Measurements from ENCODE around the gene TCEANC2.

DNA sequence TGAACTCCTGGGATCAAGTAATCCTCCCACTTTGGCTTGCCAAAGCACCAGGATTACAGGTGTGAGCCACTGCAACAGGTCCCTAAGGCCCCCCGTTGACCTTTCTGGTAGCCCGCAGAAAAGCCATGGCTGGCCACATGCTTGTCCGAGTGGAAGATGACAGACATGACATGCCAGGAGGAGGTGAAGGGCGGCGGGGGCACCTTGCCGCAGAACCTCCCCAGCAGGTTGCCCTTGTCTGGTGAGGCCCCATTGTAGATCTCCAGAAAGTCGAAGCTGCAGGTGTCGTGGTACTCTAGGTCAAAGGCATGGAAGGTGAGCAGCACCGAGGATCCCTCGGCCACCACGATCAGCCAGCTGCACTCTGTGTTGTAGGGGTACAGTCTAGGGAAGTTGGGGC is 91.0 kb downstream of the TCEANC2 start:
- TF ChIP-seq ZNF565 (CRISPR knock-in tag; conservative IDR thresholded peaks at IDR 0.05; ENCODE audit: low read depth) (no peak), CSDC2 (CRISPR knock-in tag; IDR thresholded peaks at IDR 0.05) (no peak), OSR1 (CRISPR knock-in tag; IDR thresholded peaks at IDR 0.05) (no peak), ZFP30 (CRISPR knock-in tag; IDR thresholded peaks at IDR 0.05) (no peak), TCF4 (CRISPR knock-in tag; IDR thresholded peaks at IDR 0.05; ENCODE audit: borderline replicate concordance) (no peak), BACH2 (CRISPR knock-in tag; IDR thresholded peaks at IDR 0.05; ENCODE audit: borderline replicate concordance) (no peak)
- TF ChIP-seq, protein P1, sequence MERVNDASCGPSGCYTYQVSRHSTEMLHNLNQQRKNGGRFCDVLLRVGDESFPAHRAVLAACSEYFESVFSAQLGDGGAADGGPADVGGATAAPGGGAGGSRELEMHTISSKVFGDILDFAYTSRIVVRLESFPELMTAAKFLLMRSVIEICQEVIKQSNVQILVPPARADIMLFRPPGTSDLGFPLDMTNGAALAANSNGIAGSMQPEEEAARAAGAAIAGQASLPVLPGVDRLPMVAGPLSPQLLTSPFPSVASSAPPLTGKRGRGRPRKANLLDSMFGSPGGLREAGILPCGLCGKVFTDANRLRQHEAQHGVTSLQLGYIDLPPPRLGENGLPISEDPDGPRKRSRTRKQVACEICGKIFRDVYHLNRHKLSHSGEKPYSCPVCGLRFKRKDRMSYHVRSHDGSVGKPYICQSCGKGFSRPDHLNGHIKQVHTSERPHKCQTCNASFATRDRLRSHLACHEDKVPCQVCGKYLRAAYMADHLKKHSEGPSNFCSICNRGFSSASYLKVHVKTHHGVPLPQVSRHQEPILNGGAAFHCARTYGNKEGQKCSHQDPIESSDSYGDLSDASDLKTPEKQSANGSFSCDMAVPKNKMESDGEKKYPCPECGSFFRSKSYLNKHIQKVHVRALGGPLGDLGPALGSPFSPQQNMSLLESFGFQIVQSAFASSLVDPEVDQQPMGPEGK (CRISPR knock-in tag; IDR thresholded peaks at IDR 0.05; ENCODE audit: borderline replicate concordance) = no peak
- TF ChIP-seq, protein P2, sequence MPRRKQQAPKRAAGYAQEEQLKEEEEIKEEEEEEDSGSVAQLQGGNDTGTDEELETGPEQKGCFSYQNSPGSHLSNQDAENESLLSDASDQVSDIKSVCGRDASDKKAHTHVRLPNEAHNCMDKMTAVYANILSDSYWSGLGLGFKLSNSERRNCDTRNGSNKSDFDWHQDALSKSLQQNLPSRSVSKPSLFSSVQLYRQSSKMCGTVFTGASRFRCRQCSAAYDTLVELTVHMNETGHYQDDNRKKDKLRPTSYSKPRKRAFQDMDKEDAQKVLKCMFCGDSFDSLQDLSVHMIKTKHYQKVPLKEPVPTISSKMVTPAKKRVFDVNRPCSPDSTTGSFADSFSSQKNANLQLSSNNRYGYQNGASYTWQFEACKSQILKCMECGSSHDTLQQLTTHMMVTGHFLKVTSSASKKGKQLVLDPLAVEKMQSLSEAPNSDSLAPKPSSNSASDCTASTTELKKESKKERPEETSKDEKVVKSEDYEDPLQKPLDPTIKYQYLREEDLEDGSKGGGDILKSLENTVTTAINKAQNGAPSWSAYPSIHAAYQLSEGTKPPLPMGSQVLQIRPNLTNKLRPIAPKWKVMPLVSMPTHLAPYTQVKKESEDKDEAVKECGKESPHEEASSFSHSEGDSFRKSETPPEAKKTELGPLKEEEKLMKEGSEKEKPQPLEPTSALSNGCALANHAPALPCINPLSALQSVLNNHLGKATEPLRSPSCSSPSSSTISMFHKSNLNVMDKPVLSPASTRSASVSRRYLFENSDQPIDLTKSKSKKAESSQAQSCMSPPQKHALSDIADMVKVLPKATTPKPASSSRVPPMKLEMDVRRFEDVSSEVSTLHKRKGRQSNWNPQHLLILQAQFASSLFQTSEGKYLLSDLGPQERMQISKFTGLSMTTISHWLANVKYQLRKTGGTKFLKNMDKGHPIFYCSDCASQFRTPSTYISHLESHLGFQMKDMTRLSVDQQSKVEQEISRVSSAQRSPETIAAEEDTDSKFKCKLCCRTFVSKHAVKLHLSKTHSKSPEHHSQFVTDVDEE (CRISPR knock-in tag; IDR thresholded peaks at IDR 0.05) = no peak
- TF ChIP-seq, protein P3, sequence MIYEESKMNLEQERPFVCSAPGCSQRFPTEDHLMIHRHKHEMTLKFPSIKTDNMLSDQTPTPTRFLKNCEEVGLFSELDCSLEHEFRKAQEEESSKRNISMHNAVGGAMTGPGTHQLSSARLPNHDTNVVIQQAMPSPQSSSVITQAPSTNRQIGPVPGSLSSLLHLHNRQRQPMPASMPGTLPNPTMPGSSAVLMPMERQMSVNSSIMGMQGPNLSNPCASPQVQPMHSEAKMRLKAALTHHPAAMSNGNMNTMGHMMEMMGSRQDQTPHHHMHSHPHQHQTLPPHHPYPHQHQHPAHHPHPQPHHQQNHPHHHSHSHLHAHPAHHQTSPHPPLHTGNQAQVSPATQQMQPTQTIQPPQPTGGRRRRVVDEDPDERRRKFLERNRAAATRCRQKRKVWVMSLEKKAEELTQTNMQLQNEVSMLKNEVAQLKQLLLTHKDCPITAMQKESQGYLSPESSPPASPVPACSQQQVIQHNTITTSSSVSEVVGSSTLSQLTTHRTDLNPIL (CRISPR knock-in tag; IDR thresholded peaks at IDR 0.05; ENCODE audit: low read depth) = no peak
- TF ChIP-seq, protein P4, sequence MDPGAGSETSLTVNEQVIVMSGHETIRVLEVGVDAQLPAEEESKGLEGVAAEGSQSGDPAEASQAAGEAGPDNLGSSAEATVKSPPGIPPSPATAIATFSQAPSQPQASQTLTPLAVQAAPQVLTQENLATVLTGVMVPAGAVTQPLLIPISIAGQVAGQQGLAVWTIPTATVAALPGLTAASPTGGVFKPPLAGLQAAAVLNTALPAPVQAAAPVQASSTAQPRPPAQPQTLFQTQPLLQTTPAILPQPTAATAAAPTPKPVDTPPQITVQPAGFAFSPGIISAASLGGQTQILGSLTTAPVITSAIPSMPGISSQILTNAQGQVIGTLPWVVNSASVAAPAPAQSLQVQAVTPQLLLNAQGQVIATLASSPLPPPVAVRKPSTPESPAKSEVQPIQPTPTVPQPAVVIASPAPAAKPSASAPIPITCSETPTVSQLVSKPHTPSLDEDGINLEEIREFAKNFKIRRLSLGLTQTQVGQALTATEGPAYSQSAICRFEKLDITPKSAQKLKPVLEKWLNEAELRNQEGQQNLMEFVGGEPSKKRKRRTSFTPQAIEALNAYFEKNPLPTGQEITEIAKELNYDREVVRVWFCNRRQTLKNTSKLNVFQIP (CRISPR knock-in tag; IDR thresholded peaks at IDR 0.05; ENCODE audit: borderline replicate concordance, low read depth) = no peak

All from SK-N-SH treated with all-trans-retinoic acid at 6 μM for 48 hours (cell line).